GM21529 (cell line): ENCODE measurements around the gene IRF2BP2.

Experiments used
- ATAC-seq: cut with Tn5 transposase; IDR thresholded peaks from one replicate; pipeline ENCODE4 v1.9.1; 2021; ENCODE audit not compliant: unreplicated experiment

IRF2BP2 gene

GRCh38 chr1:234585330-234586055, 24.5 kb downstream of the IRF2BP2 start:
- ATAC-seq, result no peak

GRCh38 chr1:234584926-234585325, 25.1 kb downstream of the IRF2BP2 start:
- no peak for ATAC-seq

- ATAC-seq, result no peak
Measured at GRCh38 chr1:234584420-234584805, 25.6 kb downstream of the IRF2BP2 start.

- ATAC-seq, result no peak
Measured at GRCh38 chr1:234583755-234584419, 26.1 kb downstream of the IRF2BP2 start.

GRCh38 chr1:234582681-234583301, 27.2 kb downstream of the IRF2BP2 start:
- ATAC-seq, result no peak

GRCh38 chr1:234582186-234582585, 27.8 kb downstream of the IRF2BP2 start:
- no peak for ATAC-seq

GRCh38 chr1:234581063-234581714, 28.8 kb downstream of the IRF2BP2 start:
- no peak for ATAC-seq

- no peak for ATAC-seq
Measured at GRCh38 chr1:234579967-234580366, 30.0 kb downstream of the IRF2BP2 start.

GRCh38 chr1:234578735-234579134, 31.2 kb downstream of the IRF2BP2 start:
- ATAC-seq, result no peak

- no peak for ATAC-seq
Measured at GRCh38 chr1:234578087-234578486, 31.9 kb downstream of the IRF2BP2 start.

GRCh38 chr1:234573711-234574299, 36.2 kb downstream of the IRF2BP2 start:
- ATAC-seq, result no peak

- no peak for ATAC-seq
Measured at GRCh38 chr1:234572966-234573365, 37.0 kb downstream of the IRF2BP2 start.

GRCh38 chr1:234571702-234572101, 38.3 kb downstream of the IRF2BP2 start:
- ATAC-seq, result no peak

- no peak for ATAC-seq
Measured at GRCh38 chr1:234570329-234571120, 39.5 kb downstream of the IRF2BP2 start.

GRCh38 chr1:234568345-234568744, 41.6 kb downstream of the IRF2BP2 start:
- ATAC-seq, result no peak

GRCh38 chr1:234565132-234565531, 44.8 kb downstream of the IRF2BP2 start:
- ATAC-seq, result no peak

GRCh38 chr1:234564035-234565029, 45.6 kb downstream of the IRF2BP2 start:
- no peak for ATAC-seq

GRCh38 chr1:234562334-234562733, 47.6 kb downstream of the IRF2BP2 start:
- ATAC-seq, result no peak

GRCh38 chr1:234561319-234561718, 48.7 kb downstream of the IRF2BP2 start:
- no peak for ATAC-seq
